AG10803 (cell line): ENCODE measurements around the gene GLIS2.

Experiments
- DNase-seq: peaks from one replicate; pipeline ENCODE4 v3.0.0; 2010; ENCODE audit warnings: low read depth
- H3K4me3 ChIP-seq: 2 replicates; pipeline ENCODE4 v1.5.1; 2011; ENCODE audit warnings: mild to moderate bottlenecking, low read length, control low read depth
- TF ChIP-seq, protein P1 (sequence below): conservative IDR thresholded peaks from 2 replicates; pipeline ENCODE4 v1.5.1; 2011; ENCODE audit warnings: mild to moderate bottlenecking, low read length, control low read depth, inconsistent platforms

GLIS2 gene

GRCh38 chr16:4358831-4359561 is 43.1 kb downstream of the GLIS2 start:
- DNase-seq: no peak
- no peak overlapping the region for H3K4me3 ChIP-seq
- TF ChIP-seq, protein P1, sequence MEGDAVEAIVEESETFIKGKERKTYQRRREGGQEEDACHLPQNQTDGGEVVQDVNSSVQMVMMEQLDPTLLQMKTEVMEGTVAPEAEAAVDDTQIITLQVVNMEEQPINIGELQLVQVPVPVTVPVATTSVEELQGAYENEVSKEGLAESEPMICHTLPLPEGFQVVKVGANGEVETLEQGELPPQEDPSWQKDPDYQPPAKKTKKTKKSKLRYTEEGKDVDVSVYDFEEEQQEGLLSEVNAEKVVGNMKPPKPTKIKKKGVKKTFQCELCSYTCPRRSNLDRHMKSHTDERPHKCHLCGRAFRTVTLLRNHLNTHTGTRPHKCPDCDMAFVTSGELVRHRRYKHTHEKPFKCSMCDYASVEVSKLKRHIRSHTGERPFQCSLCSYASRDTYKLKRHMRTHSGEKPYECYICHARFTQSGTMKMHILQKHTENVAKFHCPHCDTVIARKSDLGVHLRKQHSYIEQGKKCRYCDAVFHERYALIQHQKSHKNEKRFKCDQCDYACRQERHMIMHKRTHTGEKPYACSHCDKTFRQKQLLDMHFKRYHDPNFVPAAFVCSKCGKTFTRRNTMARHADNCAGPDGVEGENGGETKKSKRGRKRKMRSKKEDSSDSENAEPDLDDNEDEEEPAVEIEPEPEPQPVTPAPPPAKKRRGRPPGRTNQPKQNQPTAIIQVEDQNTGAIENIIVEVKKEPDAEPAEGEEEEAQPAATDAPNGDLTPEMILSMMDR: peak; percentile 85

GRCh38 chr16:4359914-4360313 is 44.0 kb downstream of the GLIS2 start:
- H3K4me3 ChIP-seq: no peak overlapping the region
- no peak for DNase-seq
- TF ChIP-seq, protein P1: no peak

- TF ChIP-seq, protein P1: no peak
- no peak for DNase-seq
- H3K4me3 ChIP-seq: no peak overlapping the region
These were observed 44.7 kb downstream of the GLIS2 start for GRCh38 chr16:4360538-4361021.

- DNase-seq: no peak
- no peak overlapping the region for H3K4me3 ChIP-seq
- TF ChIP-seq, protein P1: no peak
These were observed 45.4 kb downstream of the GLIS2 start for GRCh38 chr16:4361033-4361943.

GRCh38 chr16:4361944-4362311 is 46.1 kb downstream of the GLIS2 start:
- DNase-seq: no peak
- H3K4me3 ChIP-seq: no peak overlapping the region
- TF ChIP-seq, protein P1: no peak

- H3K4me3 ChIP-seq: no peak overlapping the region
- no peak for DNase-seq
- TF ChIP-seq, protein P1: no peak
These were observed 46.7 kb downstream of the GLIS2 start for GRCh38 chr16:4362476-4363135.
